ENCODE results near the gene IKBKE.
A peak's percentile ranks its signal among the peaks of the same experiment; 100 is the strongest.

IKBKE gene

DNA sequence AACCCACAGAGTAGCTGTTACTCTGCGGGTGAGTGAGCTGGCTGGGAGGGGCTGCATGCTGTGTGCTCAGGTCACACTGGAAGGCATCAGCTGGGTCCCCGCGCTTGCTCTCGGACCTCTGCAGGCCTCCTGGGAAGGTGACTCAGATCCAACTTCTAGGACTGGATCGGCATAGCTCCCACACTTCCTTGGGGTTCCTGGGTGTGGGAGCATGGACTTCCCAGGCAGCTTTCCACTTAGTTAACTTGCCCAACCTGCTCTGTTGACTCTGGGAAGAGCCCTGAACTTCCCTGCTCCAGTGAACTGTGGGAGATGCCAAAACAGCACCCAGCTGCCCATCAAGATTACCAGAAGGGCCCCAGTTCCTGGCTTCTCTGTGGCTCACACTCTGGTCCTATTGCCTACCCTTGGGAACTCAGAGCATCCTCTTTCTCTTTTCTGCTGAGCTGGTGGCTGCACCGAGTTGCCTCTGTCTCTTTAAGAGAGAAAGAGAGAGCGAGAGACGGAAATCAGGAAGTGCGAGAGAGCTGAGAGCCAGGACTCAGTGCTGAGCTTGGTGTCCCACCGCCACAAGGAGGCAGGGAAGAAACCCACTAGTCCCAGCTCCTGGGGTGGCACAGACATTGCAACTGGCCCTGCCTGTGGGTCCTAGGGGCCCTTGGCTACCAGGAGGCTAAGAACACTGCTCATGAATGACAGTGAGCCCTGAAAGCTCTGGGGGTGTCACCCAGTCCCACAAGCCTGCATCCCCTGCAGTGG lies at the start of gene IKBKE:
TSS of gene IKBKE (plus strand) at position 544 of the 759 bp plus-strand sequence. CDS start 2,752 bp downstream, outside the sequence.
- H3K4me3 ChIP-seq (ENCODE audit: low read depth, low read length) = peak within 1 kb of the TSS; percentile 77
- in situ Hi-C loops (cut with HindIII; ENCODE audit: low sequenced_read_pairs) = no loop called here
- TF ChIP-seq, protein P1, sequence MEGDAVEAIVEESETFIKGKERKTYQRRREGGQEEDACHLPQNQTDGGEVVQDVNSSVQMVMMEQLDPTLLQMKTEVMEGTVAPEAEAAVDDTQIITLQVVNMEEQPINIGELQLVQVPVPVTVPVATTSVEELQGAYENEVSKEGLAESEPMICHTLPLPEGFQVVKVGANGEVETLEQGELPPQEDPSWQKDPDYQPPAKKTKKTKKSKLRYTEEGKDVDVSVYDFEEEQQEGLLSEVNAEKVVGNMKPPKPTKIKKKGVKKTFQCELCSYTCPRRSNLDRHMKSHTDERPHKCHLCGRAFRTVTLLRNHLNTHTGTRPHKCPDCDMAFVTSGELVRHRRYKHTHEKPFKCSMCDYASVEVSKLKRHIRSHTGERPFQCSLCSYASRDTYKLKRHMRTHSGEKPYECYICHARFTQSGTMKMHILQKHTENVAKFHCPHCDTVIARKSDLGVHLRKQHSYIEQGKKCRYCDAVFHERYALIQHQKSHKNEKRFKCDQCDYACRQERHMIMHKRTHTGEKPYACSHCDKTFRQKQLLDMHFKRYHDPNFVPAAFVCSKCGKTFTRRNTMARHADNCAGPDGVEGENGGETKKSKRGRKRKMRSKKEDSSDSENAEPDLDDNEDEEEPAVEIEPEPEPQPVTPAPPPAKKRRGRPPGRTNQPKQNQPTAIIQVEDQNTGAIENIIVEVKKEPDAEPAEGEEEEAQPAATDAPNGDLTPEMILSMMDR (IDR thresholded peaks at IDR 0.05; ENCODE audit: low read depth, low read length) = peak; percentile 42
- DNase-seq (ENCODE audit: low read depth, low spot score) = peak; percentile 78

DNA sequence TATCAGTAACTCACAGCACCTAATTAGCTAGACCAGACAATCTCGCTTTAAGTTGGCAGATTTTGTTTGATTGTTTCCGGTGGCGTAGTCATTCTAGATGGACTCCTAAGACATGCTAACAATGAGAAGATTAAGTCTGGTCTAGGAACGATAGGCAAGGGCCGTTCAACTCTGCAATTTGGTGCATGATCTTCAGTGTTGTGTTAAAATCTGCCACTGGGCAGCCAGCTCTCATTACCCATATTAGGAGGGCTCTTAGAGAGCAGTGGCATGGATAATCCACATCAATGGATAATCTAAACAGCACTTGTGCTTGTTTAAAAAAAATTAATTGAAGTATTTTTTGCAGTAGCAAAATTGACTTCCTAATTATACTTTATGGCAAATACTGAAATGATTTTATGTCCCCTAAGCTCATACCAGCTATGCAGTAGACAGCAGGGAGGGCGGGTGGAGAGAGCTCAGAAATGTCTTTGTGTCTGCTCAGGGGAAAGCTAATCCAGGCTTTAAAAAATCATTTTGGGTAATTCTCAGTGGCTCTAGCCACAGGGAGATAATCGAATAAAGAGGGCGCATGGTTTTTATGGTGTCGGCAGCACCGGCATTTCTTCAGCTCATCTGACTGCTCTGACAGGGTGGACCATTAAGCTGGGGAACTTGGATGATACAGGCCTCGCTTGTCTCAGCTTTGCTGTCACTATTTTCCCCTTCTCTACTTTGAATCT lies 48.5 kb upstream of the IKBKE start:
- H3K4me3 ChIP-seq (ENCODE audit: low read depth, low read length) = no peak overlapping the region
- TF ChIP-seq, protein P1 (IDR thresholded peaks at IDR 0.05; ENCODE audit: low read depth, low read length) = no peak
- no peak for DNase-seq (ENCODE audit: low read depth, low spot score)
- in situ Hi-C loops (cut with HindIII; ENCODE audit: low sequenced_read_pairs) = no loop called here

DNA sequence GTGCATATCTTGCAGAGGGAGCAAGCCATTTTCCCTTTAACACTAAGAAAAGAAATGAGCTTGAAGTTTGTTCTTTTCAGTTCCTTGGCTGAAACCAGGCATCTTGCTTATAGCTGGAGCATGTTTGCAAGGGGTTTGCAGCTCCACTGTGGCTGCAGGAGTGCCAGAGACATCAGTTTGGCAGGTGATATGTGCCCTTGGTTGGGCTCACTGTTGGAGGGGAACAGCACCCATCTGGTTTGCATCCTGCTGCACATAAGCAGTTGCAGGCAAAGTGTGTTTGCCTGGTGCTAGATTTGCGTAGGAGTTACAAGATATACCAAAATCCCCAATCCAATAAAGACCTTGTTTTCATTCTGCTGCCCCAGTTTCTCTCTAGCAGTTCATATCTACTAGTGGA lies 47.8 kb upstream of the IKBKE start:
- DNase-seq (ENCODE audit: low read depth, low spot score) = no peak
- in situ Hi-C loops (cut with HindIII; ENCODE audit: low sequenced_read_pairs) = no loop called here
- TF ChIP-seq, protein P1 (IDR thresholded peaks at IDR 0.05; ENCODE audit: low read depth, low read length) = no peak
- no peak overlapping the region for H3K4me3 ChIP-seq (ENCODE audit: low read depth, low read length)

DNA sequence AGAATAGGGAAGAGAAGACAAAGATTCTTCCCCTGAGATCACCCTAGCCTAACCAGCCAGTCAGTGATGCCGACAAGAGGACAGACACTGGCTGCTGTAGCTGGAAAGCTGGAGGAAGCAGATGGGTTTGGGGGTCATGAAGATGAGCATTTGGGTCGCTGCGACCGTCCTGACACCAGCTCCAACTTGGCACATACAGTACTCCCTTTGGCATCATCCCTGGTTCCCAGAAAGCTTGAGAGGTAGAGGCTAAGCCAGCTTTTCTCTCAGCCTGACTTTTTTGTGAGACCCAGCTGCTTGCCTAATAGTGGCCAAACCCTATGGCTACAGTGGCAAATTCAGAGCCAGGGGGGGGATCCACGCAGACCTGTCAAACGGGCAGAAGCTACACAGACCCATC lies 43.0 kb upstream of the IKBKE start:
- in situ Hi-C loops (cut with HindIII; ENCODE audit: low sequenced_read_pairs) = no loop called here
- no peak overlapping the region for H3K4me3 ChIP-seq (ENCODE audit: low read depth, low read length)
- no peak for DNase-seq (ENCODE audit: low read depth, low spot score)
- TF ChIP-seq, protein P1 (IDR thresholded peaks at IDR 0.05; ENCODE audit: low read depth, low read length) = no peak

DNA sequence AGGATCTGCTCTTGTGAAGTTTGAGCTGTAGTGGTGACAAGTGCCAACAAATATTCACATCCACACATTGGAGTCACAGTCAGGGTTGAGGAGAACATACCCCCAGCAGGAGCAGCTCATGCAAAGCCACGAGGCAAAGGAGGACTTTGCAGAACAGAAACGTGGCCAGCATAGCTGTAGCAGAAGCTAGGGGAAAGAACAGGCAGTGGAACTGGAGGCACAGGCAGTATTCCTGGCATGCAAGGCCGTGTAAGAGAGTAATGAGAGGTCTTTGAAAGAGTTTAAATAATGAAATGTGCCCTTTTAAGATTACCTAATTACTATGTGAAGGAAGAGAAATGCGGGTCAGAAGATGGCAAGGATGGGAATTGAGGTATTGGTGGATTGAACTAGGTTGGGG lies 40.9 kb upstream of the IKBKE start:
- in situ Hi-C loops (cut with HindIII; ENCODE audit: low sequenced_read_pairs) = no loop called here
- no peak overlapping the region for H3K4me3 ChIP-seq (ENCODE audit: low read depth, low read length)
- DNase-seq (ENCODE audit: low read depth, low spot score) = no peak
- TF ChIP-seq, protein P1 (IDR thresholded peaks at IDR 0.05; ENCODE audit: low read depth, low read length) = no peak

DNA sequence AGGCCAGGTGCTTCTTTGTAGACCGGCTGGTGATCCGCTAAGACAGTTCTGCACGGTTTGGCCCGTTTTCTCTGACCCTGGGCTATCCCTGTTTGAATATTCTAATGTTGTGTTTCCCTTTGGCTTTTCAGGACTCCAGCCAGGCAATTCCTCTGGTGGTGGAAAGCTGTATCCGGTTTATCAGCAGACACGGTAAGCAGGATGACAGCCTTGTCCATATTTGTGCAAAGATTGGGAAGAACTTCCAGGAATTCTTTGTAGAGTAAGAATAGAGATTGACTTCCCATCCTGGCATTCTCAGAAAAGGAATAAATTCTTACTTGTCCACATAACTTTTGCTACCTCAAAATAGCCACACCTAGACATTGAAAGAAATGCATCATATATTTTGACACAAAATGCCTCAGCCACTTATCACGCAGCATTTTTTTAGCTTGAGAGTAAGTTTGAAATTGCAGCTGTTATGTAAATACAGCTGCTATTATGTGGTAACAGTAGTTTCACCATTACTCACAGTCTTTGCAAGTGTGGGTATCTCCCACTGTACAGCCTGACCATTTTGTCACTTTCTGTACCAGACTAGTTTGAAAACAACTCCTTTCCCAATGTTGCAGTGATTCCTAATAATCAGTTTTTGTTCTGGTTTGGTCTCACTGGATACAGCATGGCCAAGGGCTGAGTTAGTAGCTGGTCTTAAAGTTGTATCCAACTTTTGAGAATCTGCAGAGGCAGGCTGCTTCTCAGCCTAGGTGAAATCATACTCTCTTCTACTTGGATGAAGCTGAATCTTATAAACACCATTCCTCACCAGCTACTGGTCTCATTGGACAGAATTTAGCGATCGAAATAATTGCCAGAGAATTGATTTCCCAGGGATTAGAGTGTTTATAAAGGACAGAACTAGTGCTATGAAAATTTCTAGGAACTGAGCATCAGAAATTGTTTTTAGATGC lies 40.0 kb upstream of the IKBKE start:
- no peak overlapping the region for H3K4me3 ChIP-seq (ENCODE audit: low read depth, low read length)
- TF ChIP-seq, protein P1 (IDR thresholded peaks at IDR 0.05; ENCODE audit: low read depth, low read length) = no peak
- peak; percentile 63 for DNase-seq (ENCODE audit: low read depth, low spot score)
- in situ Hi-C loops (cut with HindIII; ENCODE audit: low sequenced_read_pairs) = no loop called here
